CD4-positive, alpha-beta T cell (primary cell): ENCODE measurements around the gene EIF2B5. TPM values are rescaled to one million over a fixed set of nuclear protein-coding genes. Genes with fewer than 3 reads are reported as not detected.

Experiments
- ATAC-seq: fragments of 200-7000 bp; cut with Tn5 transposase; one replicate; pipeline ENCODE4 v1.10.0; 2022; ENCODE audit warnings: mild to moderate bottlenecking; ENCODE audit not compliant: poor library complexity
- CTCF ChIA-PET: fragments of 350-600 bp; sonication (Branson Sonifier 250); formaldehyde crosslinking; loops from one replicate; lab custom pipeline; 2021; ENCODE audit warnings: antibody characterized with exemption, inconsistent platforms; lab: Charles Lee
- POLR2A ChIA-PET: fragments of 350-600 bp; sonication (Branson Sonifier 250); formaldehyde crosslinking; loops from one replicate; lab custom pipeline; 2021; ENCODE audit warnings: antibody characterized with exemption, inconsistent platforms; lab: Charles Lee
- DNase-seq, 14 experiments: peaks; one replicate each; pipeline ENCODE4 v3.0.0-alpha.2; 2013 to 2020; ENCODE audit warnings: mixed read lengths in 2 of 14
- H3K27ac ChIP-seq, 2 donors: one replicate each; pipeline versions ENCODE4 v1.5.1 to v1.7.0; 2013; ENCODE audit warnings: low read length in 2 of 2, low read depth in 1 of 2, mild to moderate bottlenecking in 1 of 2
- H3K27me3 ChIP-seq, 2 experiments: 1 replicate in 1 of 2; 2 replicates in 1 of 2; pipeline versions ENCODE4 v1.6.1 to v1.7.0; 2013; ENCODE audit warnings: low read length in 2 of 2, control low read depth in 1 of 2, mild to moderate bottlenecking in 1 of 2, moderate library complexity in 1 of 2; ENCODE audit not compliant: insufficient read depth in 2 of 2, control insufficient read depth in 1 of 2
- H3K36me3 ChIP-seq: one replicate; pipeline ENCODE4 v1.6.1; 2013; ENCODE audit warnings: low read length, control low read depth; ENCODE audit not compliant: insufficient read depth
- H3K4me1 ChIP-seq: one replicate; pipeline ENCODE4 v1.6.1; 2013; ENCODE audit warnings: low read length, control low read depth; ENCODE audit not compliant: insufficient read depth
- H3K4me3 ChIP-seq: one replicate; pipeline ENCODE4 v1.5.1; 2013; ENCODE audit warnings: mild to moderate bottlenecking, low read length, moderate library complexity
- H3K9me3 ChIP-seq, 2 experiments: 1 replicate in 1 of 2; 2 replicates in 1 of 2; pipeline versions ENCODE4 v1.6.1 to v1.7.0; 2013; ENCODE audit warnings: low read length in 2 of 2, mild to moderate bottlenecking in 2 of 2, control low read depth in 1 of 2, moderate library complexity in 1 of 2; ENCODE audit not compliant: control insufficient read depth in 1 of 2, insufficient read depth in 1 of 2
- H3K27ac Mint-ChIP-seq: one replicate; pipeline ENCODE4 v1.8.0; 2020; ENCODE audit warnings: mixed read lengths
- H3K27me3 Mint-ChIP-seq: one replicate; pipeline ENCODE4 v1.8.0; 2021; ENCODE audit warnings: mixed read lengths
- H3K36me3 Mint-ChIP-seq: one replicate; pipeline ENCODE4 v1.8.0; 2021; ENCODE audit warnings: low read depth, mixed read lengths
- H3K4me1 Mint-ChIP-seq: one replicate; pipeline ENCODE4 v1.8.0; 2021; ENCODE audit warnings: low read depth, mixed read lengths
- H3K4me3 Mint-ChIP-seq: one replicate; pipeline ENCODE4 v1.8.0; 2020; ENCODE audit warnings: mild to moderate bottlenecking, mixed read lengths
- H3K9me3 Mint-ChIP-seq: one replicate; pipeline ENCODE4 v1.8.0; 2020; ENCODE audit warnings: mixed read lengths
- intact Hi-C, 2 experiments: fragments of 100-400 bp; cut with DNase I in 1 of 2; cut with micrococcal nuclease in 1 of 2; formaldehyde crosslinking; loops; one replicate each; pipeline versions ENCODE4 v1.15.1 to v1.9.0; 2023 to 2025; cut with DNase I, micrococcal nuclease
- polyA plus RNA-seq, 2 donors: library from polyadenylated mRNA; unstranded; fragments of 120-200 nt; gene quantifications; one replicate each; pipeline ENCODE4 v1.2.1, GENCODE V29; 2013
- total RNA-seq, 174 experiments: library from RNA in 2 of 174; stranded (reverse) in 2 of 174; gene quantifications; one replicate each; pipeline ENCODE4 v1.2.3 and lab custom pipeline; 2021 to 2026
- TF ChIP-seq, protein P1 (sequence below): fragments of 200-600 bp; IDR thresholded peaks from one replicate; pipeline ENCODE4 v1.8.0; 2022; ENCODE audit warnings: antibody characterized with exemption, mild to moderate bottlenecking

EIF2B5 gene
- total RNA-seq (10 to 100 TPM; 53.6 TPM), total RNA-seq (lab: John Stamatoyannopoulos, UW) (81.7 to 199 (median 139) reads per million in 172 experiments)
- 47.1 TPM for polyA plus RNA-seq (2013, experiment 1 of 2)
- polyA plus RNA-seq (2013, experiment 2 of 2), result 52.2 TPM

DNA sequence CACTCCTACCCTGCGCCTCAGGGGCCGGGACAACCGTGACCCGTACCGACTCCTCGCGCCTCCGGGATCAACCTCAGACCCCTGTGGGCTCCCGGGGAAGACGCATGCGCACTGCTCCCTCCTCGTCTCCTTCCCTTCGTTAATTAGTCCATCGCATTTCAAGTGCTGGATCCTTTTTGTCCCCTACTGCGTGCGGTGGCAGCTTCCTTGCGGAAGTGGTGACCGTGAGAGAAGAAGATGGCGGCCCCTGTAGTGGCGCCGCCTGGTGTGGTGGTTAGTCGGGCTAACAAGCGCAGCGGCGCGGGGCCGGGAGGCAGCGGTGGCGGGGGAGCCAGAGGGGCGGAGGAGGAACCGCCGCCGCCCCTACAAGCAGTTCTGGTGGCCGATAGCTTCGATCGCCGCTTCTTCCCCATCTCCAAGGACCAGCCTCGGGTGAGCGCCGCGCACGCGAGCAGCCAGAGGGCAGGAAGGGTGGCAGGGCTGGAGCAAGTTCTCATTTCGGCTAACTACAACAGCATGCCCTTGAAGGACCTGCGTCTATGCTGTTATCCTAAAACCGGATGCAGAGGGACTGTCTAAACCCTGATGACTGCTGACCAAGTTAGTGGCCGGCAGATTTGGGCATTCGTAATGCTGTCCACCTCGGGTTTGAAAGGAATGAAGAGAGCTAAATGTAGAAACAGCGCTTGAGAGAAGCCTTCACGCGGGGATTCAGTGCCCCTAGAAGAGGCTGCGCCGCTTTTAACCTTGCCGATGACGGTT is at the start of gene EIF2B5:
TSS of gene EIF2B5 (plus strand) at position 210 of the 762 bp plus-strand sequence. CDS start at position 238, 28 bp downstream.
- Histone ChIP-seq H3K27ac (peak within 1 kb of the TSS; percentile 71 to 76), H3K36me3 (peaks cover 20% of the 10 kb centered on the region), H3K4me3 (peak within 1 kb of the TSS; percentile 99), H3K27me3 (no peaks in the 10 kb centered on the region), H3K4me1 (peaks cover 29% of the 10 kb centered on the region), H3K9me3 (no peaks in the 10 kb centered on the region)
- Mint-ChIP-seq H3K4me3 (peak within 1 kb of the TSS; percentile 99), H3K27me3 (no peaks in the 10 kb centered on the region), H3K9me3 (no peaks in the 10 kb centered on the region), H3K4me1 (peaks cover 50% of the 10 kb centered on the region), H3K27ac (peak within 1 kb of the TSS; percentile 97), H3K36me3 (peaks cover 47% of the 10 kb centered on the region)
- ChIA-PET POLR2A (interaction anchor here (0.6 to 3.2 kb wide), 14 partner anchors 9 to 390 kb away, joined by 3 to 18 read pairs (median 4); partner anchors contain the start of genes ABCC5, ABCF3, AP2M1 and DVL3), CTCF (interaction anchor here (0.7 to 1.5 kb wide), 5 partner anchors 10 to 251 kb away, joined by 3 to 5 read pairs (median 4); partner anchors contain the start of genes DVL3 and PARL)
- peak; percentile 88 for ATAC-seq
- peak; percentile 72 to 95 (median 82) for DNase-seq
- TF ChIP-seq, protein P1, sequence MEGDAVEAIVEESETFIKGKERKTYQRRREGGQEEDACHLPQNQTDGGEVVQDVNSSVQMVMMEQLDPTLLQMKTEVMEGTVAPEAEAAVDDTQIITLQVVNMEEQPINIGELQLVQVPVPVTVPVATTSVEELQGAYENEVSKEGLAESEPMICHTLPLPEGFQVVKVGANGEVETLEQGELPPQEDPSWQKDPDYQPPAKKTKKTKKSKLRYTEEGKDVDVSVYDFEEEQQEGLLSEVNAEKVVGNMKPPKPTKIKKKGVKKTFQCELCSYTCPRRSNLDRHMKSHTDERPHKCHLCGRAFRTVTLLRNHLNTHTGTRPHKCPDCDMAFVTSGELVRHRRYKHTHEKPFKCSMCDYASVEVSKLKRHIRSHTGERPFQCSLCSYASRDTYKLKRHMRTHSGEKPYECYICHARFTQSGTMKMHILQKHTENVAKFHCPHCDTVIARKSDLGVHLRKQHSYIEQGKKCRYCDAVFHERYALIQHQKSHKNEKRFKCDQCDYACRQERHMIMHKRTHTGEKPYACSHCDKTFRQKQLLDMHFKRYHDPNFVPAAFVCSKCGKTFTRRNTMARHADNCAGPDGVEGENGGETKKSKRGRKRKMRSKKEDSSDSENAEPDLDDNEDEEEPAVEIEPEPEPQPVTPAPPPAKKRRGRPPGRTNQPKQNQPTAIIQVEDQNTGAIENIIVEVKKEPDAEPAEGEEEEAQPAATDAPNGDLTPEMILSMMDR, result peak; percentile 31
- intact Hi-C loops, result loop anchor here (2.0 to 5.0 kb wide), 6 partner anchors 37 to 253 kb away; partner anchors contain the start of genes ABCF3 (in 2 of the 2), ABCC5 (in 1 of the 2), ALG3 (in 1 of the 2) and EEF1AKMT4 (in 1 of the 2)

DNA sequence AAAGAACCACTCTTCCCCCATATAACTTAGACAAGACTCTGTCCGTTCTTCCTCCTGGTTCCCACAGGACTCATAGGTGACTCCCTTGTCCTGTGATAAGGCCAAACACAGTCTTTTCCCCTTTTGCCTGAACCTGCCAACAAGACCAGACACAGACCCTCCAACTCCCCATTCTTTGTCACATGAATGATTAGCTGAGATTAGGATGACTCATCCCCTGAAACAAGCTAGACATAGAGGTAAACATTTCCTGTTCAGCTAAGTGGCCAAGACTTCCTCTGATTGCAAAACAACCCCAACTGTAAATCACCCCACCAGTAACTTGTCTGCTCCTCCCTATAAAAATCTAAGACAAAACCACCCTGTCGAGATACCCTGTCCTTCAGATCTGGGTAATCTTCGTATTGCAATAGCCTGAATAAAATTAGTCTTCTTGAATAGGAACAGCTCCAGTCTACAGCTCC is 49.7 kb upstream of the EIF2B5 start:
- intact Hi-C loops, result no loop called here
- H3K9me3 ChIP-seq, result peaks cover 8 to 23% of the 10 kb centered on the region in 2 experiments
- H3K36me3 ChIP-seq, result no peaks in the 10 kb centered on the region
- TF ChIP-seq, protein P1, result no peak
- DNase-seq (no peak), ATAC-seq (peak; percentile 60)
- ChIA-PET CTCF (no interaction called here), POLR2A (no interaction called here)
- Mint-ChIP-seq H3K4me1 (peaks cover 7% of the 10 kb centered on the region), H3K36me3 (no peaks in the 10 kb centered on the region), H3K9me3 (no peaks in the 10 kb centered on the region), H3K27ac (no peak overlapping the region), H3K27me3 (no peaks in the 10 kb centered on the region), H3K4me3 (no peak overlapping the region)
- no peaks in the 10 kb centered on the region for H3K4me1 ChIP-seq
- no peak overlapping the region for H3K4me3 ChIP-seq
- no peak overlapping the region for H3K27ac ChIP-seq
- no peaks in the 10 kb centered on the region for H3K27me3 ChIP-seq

- Mint-ChIP-seq H3K27ac (no peak overlapping the region), H3K36me3 (no peaks in the 10 kb centered on the region), H3K4me3 (no peak overlapping the region), H3K4me1 (no peaks in the 10 kb centered on the region), H3K27me3 (peaks cover 21% of the 10 kb centered on the region), H3K9me3 (peaks cover 12% of the 10 kb centered on the region)
- ATAC-seq, result no peak
- Histone ChIP-seq H3K36me3 (no peaks in the 10 kb centered on the region), H3K27me3 (no peaks in the 10 kb centered on the region), H3K27ac (no peak overlapping the region), H3K4me3 (no peak overlapping the region), H3K9me3 (peaks cover 15 to 24% of the 10 kb centered on the region in 2 experiments), H3K4me1 (no peaks in the 10 kb centered on the region)
- CTCF ChIA-PET, result no interaction called here
- TF ChIP-seq, protein P1, result no peak
- no peak for DNase-seq
- intact Hi-C loops, result no loop called here
- POLR2A ChIA-PET, result no interaction called here
Measured at GRCh38 chr3:184092199-184092598, 43.0 kb upstream of the EIF2B5 start.
